HepG2 (cell line): ENCODE results near the gene HOXC11. TPM values are rescaled to one million over a fixed set of nuclear protein-coding genes. Genes with fewer than 3 reads are reported as not detected.

ENCODE experiments used
- ATAC-seq: fragments of 200-7000 bp; cut with Tn5 transposase; 3 replicates; pipeline ENCODE4 v1.9.1; 2020; ENCODE audit warnings: mild to moderate bottlenecking, moderate library complexity
- BruUV-seq: library from RNA; stranded (reverse); fragments of 400-500 nt; replicated peaks from 2 replicates; lab custom pipeline; 2021; lab: Mats Ljungman, UMichigan
- CTCF ChIA-PET: fragments of 300-600 bp; formaldehyde crosslinking; extraction: SDS; loops from one replicate; lab custom pipeline; 2021; ENCODE audit warnings: low total read pairs, inconsistent platforms, low intra/inter-chr PET ratio; lab: Yijun Ruan, JAX
- POLR2A ChIA-PET: fragments of 350-600 bp; sonication (Branson Sonifier 250); formaldehyde crosslinking; loops from one replicate; lab custom pipeline; 2020; ENCODE audit warnings: antibody characterized with exemption, inconsistent platforms; lab: Yijun Ruan, JAX
- DNase-seq: peaks from one replicate; pipeline ENCODE4 v3.0.0-alpha.2; 2015; ENCODE audit warnings: low spot score
- FAIRE-seq: peaks from 3 replicates; lab custom pipeline; 2011; peaks lifted over from hg19 to GRCh38; lab: Jason Lieb, UNC
- H2AFZ ChIP-seq: one replicate; pipeline ENCODE4 v1.6.1; 2011; ENCODE audit warnings: low read length, inconsistent platforms
- H3K27ac ChIP-seq: fragments of 300-600 bp; 3 replicates; pipeline ENCODE4 v1.8.0; 2011; ENCODE audit warnings: mixed run types, mild to moderate bottlenecking, mixed read lengths, low read length, inconsistent platforms; ENCODE audit not compliant: insufficient read depth; ENCODE audit errors: extremely low read length
- H3K27me3 ChIP-seq, 2 experiments: fragments of 200-600 bp in 1 of 2; 2 replicates in 1 of 2; 3 replicates in 1 of 2; pipeline versions ENCODE4 v1.6.0 to v1.8.0; 2011; ENCODE audit warnings: low read length in 2 of 2, mild to moderate bottlenecking in 2 of 2, moderate library complexity in 2 of 2, inconsistent platforms in 1 of 2; ENCODE audit not compliant: insufficient read depth in 2 of 2, control insufficient read depth in 1 of 2
- H3K36me3 ChIP-seq, 2 experiments: fragments of 200-600 bp in 1 of 2; replicated peaks in 1 of 2; 2 replicates in 1 of 2; 3 replicates in 1 of 2; pipeline versions ENCODE4 v1.5.1 to v1.8.0; 2011; ENCODE audit warnings: low read length in 2 of 2, inconsistent platforms in 1 of 2; ENCODE audit not compliant: insufficient read depth in 2 of 2, control insufficient read depth in 1 of 2
- H3K4me1 ChIP-seq: 2 replicates; pipeline ENCODE4 v1.5.1; 2012; ENCODE audit warnings: low read length, inconsistent platforms; ENCODE audit not compliant: insufficient read depth
- H3K4me2 ChIP-seq: 2 replicates; pipeline ENCODE4 v1.6.0; 2011; ENCODE audit warnings: low read depth, low read length, inconsistent platforms
- H3K4me3 ChIP-seq, 3 experiments: fragments of 200-600 bp in 1 of 3; sonication (generic), shearing (Covaris generic) in 1 of 3; replicated peaks in 1 of 3; 2 replicates each; pipeline ENCODE4 v1.5.1; 2011 to 2016; ENCODE audit warnings: low read length in 3 of 3, inconsistent platforms in 2 of 3, low read depth in 2 of 3, mild to moderate bottlenecking in 2 of 3, control low read depth in 1 of 3, mixed read lengths in 1 of 3; ENCODE audit not compliant: insufficient read depth in 1 of 3
- H3K79me2 ChIP-seq: one replicate; pipeline ENCODE4 v1.6.1; 2011; ENCODE audit warnings: low read length, inconsistent platforms; ENCODE audit not compliant: insufficient read depth
- H3K9ac ChIP-seq: 2 replicates; pipeline ENCODE4 v1.6.0; 2011; ENCODE audit warnings: mild to moderate bottlenecking, low read depth, low read length, inconsistent platforms; ENCODE audit not compliant: insufficient read depth
- H3K9me3 ChIP-seq: 2 replicates; pipeline ENCODE4 v1.5.1; 2012; ENCODE audit warnings: mild to moderate bottlenecking, low read length
- H4K20me1 ChIP-seq: 2 replicates; pipeline ENCODE4 v1.6.0; 2011; ENCODE audit warnings: inconsistent platforms, mild to moderate bottlenecking, low read length, moderate library complexity; ENCODE audit not compliant: insufficient read depth
- DPF2 ChIP-seq: sonication (generic); formaldehyde crosslinking; IDR thresholded peaks from 2 replicates; pipeline ENCODE4 v1.4.0; 2020; ENCODE audit warnings: mild to moderate bottlenecking, low read depth, missing genetic modification reagents, borderline replicate concordance
- ELK4 ChIP-seq: sonication (generic); formaldehyde crosslinking; IDR thresholded peaks from 2 replicates; pipeline ENCODE4 v1.9.0; 2021; ENCODE audit warnings: missing genetic modification reagents, borderline replicate concordance
- GABPB1 ChIP-seq: IDR thresholded peaks from 2 replicates; pipeline ENCODE4 v1.6.1; 2016; ENCODE audit warnings: mild to moderate bottlenecking, missing genetic modification reagents, moderate library complexity, missing compliant biosample characterization
- HOMEZ ChIP-seq: IDR thresholded peaks from 2 replicates; pipeline ENCODE4 v1.6.1; 2016; ENCODE audit warnings: low read depth
- MTF1 ChIP-seq: sonication (generic); formaldehyde crosslinking; IDR thresholded peaks from 2 replicates; pipeline ENCODE4 v1.5.0; 2020; ENCODE audit warnings: missing genetic modification reagents
- NFKB2 ChIP-seq: sonication (generic); formaldehyde crosslinking; IDR thresholded peaks from 2 replicates; pipeline ENCODE4 v1.4.0; 2020; ENCODE audit warnings: missing genetic modification reagents, borderline replicate concordance
- ZBTB33 ChIP-seq: sonication (generic); formaldehyde crosslinking; IDR thresholded peaks from 2 replicates; pipeline ENCODE4 v1.4.0; 2020; ENCODE audit warnings: missing genetic modification reagents
- ZNF256 ChIP-seq: sonication (generic); formaldehyde crosslinking; conservative IDR thresholded peaks from 2 replicates; pipeline ENCODE4 v1.4.0; 2020; ENCODE audit warnings: missing genetic modification reagents
- ZNF546 ChIP-seq: sonication (generic); formaldehyde crosslinking; conservative IDR thresholded peaks from 2 replicates; pipeline ENCODE4 v1.8.1; 2023; ENCODE audit warnings: mild to moderate bottlenecking, missing genetic modification reagents
- ZNF547 ChIP-seq: sonication (generic); formaldehyde crosslinking; IDR thresholded peaks from 2 replicates; pipeline ENCODE4 v1.5.1; 2020; ENCODE audit warnings: mild to moderate bottlenecking, missing genetic modification reagents
- ZNF597 ChIP-seq: sonication (generic); formaldehyde crosslinking; IDR thresholded peaks from 2 replicates; pipeline ENCODE4 v1.5.0; 2020; ENCODE audit warnings: missing genetic modification reagents
- WGBS: methylation state at CpG from one replicate; pipeline ENCODE4 v1.1.6; 2017; ENCODE audit warnings: low lambda C conversion rate; 5-methylcytosine and 5-hydroxymethylcytosine counted together
- in situ Hi-C: cut with HindIII; loops from 2 replicates; pipeline ENCODE4 v1.10.0; 2017; ENCODE audit warnings: low pct_unique_long_range_greater_than_20kb; ENCODE audit not compliant: extremely low pct_ligation_motif_present
- intact Hi-C: fragments of 100-400 bp; cut with micrococcal nuclease; formaldehyde crosslinking; loops from one replicate; pipeline ENCODE4 v1.10.0; 2022; ENCODE audit not compliant: unreplicated experiment
- polyA plus RNA-seq, 8 experiments: library from polyadenylated mRNA; depleted of rRNA in 3 of 8; stranded (reverse) in 7 of 8; unstranded in 1 of 8; fragments of >200 nt; fragmentation: Illumina TruSeq in 4 of 8; extraction: Trizol in 4 of 8; gene quantifications; 2 replicates each; pipeline versions ENCODE4 v1.2.1 to v1.2.3, GENCODE V29; 2011 to 2016; ENCODE audit warnings: low read depth in 4 of 8, missing spikeins in 1 of 8, mixed read lengths in 1 of 8; ENCODE audit not compliant: insufficient read depth in 1 of 8
- total RNA-seq, 5 experiments: library from RNA; depleted of rRNA; stranded (reverse); fragments of >200 nt; fragmentation: Illumina TruSeq; extraction: Trizol; gene quantifications; 2 replicates each; pipeline ENCODE4 v1.2.3, GENCODE V29; 2016; ENCODE audit warnings: low read depth in 1 of 5

The HOXC11 gene
- total and polyA plus RNA-seq, 2 of the 13 experiments (the other 11 are each of a cell fraction or from before 2014, with no cell fraction given): not detected

GRCh38 chr12:53995002-53995377 lies 22.1 kb downstream of the HOXC11 start:
- Histone ChIP-seq H3K4me3 (peak overlapping the region in 1 of 3 experiments; percentile 48; a peak in 1 of 6 replicates), H3K9ac (no peak overlapping the region), H3K4me2 (peak overlapping the region; percentile 63; the same call in 1 of the 2 replicates), H3K27me3 (peaks cover 9 to 64% of the 10 kb centered on the region in 2 experiments), H3K36me3 (no peaks in the 10 kb centered on the region), H3K9me3 (no peaks in the 10 kb centered on the region), H3K79me2 (no peaks in the 10 kb centered on the region), H4K20me1 (no peaks in the 10 kb centered on the region), H3K4me1 (peaks cover 29% of the 10 kb centered on the region), H3K27ac (no peak overlapping the region), H2AFZ (no peak overlapping the region)
- in situ Hi-C loops (loop anchor here (10.0 kb wide), 1 partner anchor 380 kb away; no protein-coding TSS in a partner anchor), intact Hi-C loops (no loop called here)
- POLR2A ChIA-PET: no interaction called here
- ATAC-seq: no peak
- TF ChIP-seq NFKB2 (CRISPR knock-in tag) (no peak), ZNF256 (CRISPR knock-in tag) (no peak), MTF1 (CRISPR knock-in tag) (no peak), ZNF546 (no peak)
- no peak for DNase-seq
- 92% methylated on average over 14 of the region's 17 CpGs for WGBS
- no TSS peak for BruUV-seq
- no peak for FAIRE-seq
- CTCF ChIA-PET: no interaction called here

- DNase-seq (no peak), FAIRE-seq (no peak), ATAC-seq (no peak)
- intact Hi-C loops: no loop called here
- BruUV-seq: no TSS peak
- ChIA-PET POLR2A (no interaction called here), CTCF (no interaction called here)
- Histone ChIP-seq H3K9me3 (no peaks in the 10 kb centered on the region), H3K36me3 (no peaks in the 10 kb centered on the region), H3K4me1 (peaks cover 36% of the 10 kb centered on the region), H3K27me3 (peaks cover 9 to 65% of the 10 kb centered on the region in 2 experiments; a peak in 4 of 5 replicates), H3K9ac (no peak overlapping the region), H3K4me3 (no peak overlapping the region), H3K79me2 (no peaks in the 10 kb centered on the region), H3K4me2 (no peak overlapping the region), H3K27ac (no peak overlapping the region), H4K20me1 (no peaks in the 10 kb centered on the region), H2AFZ (no peak overlapping the region)
- 77% methylated on average over 28 of the region's 48 CpGs for WGBS
- in situ Hi-C loops: loop anchor here (10.0 kb wide), 1 partner anchor 379 kb away; no protein-coding TSS in a partner anchor
- TF ChIP-seq HOMEZ (CRISPR knock-in tag) (no peak), ZNF597 (CRISPR knock-in tag) (no peak), DPF2 (CRISPR knock-in tag) (no peak), ZBTB33 (peak; percentile 68; the same call in 1 of the 2 replicates), ZNF547 (CRISPR knock-in tag) (no peak), ELK4 (CRISPR knock-in tag) (no peak), GABPB1 (peak; percentile 20; the same call in 1 of the 2 replicates)
These were observed 22.7 kb downstream of the HOXC11 start for GRCh38 chr12:53995378-53996239.
